HG03342 (cell line): ENCODE measurements around the gene MAML2.
A peak's percentile ranks its signal among the peaks of the same experiment; 100 is the strongest.

Experiments used
- ATAC-seq: cut with Tn5 transposase; IDR thresholded peaks from one replicate; pipeline ENCODE4 v1.9.1; 2021; ENCODE audit warnings: mild to moderate bottlenecking, moderate library complexity; ENCODE audit not compliant: unreplicated experiment

The MAML2 gene

GRCh38 chr11:96242971-96243647 lies 99.9 kb downstream of the MAML2 start:
- peak; percentile 93 for ATAC-seq

GRCh38 chr11:96242191-96242847 lies 100.7 kb downstream of the MAML2 start:
- no peak for ATAC-seq

DNA sequence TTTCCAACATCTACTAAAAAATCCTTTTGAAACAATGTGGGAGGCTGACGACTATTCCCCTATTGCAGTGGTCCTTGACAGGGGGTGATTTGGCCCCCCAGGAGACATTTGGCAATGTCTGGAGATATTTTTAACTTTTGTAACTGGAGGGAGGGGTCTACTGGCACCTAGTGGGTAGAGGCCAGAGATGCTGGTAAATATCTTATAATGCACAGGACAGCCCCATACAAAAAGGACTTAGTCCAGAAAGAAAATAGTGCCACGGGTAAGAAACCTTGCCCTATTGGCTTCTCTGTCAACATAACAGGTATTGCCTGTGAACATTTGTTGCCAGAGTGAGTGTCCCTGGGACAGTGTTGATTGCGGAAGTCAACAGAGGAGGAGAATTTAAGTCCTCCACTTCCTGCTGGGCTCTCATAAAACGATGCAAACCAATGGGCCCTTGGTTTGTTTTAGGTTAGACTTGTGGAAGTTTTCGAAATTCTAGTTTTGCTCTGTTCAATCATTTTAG lies 101.6 kb downstream of the MAML2 start:
- no peak for ATAC-seq

DNA sequence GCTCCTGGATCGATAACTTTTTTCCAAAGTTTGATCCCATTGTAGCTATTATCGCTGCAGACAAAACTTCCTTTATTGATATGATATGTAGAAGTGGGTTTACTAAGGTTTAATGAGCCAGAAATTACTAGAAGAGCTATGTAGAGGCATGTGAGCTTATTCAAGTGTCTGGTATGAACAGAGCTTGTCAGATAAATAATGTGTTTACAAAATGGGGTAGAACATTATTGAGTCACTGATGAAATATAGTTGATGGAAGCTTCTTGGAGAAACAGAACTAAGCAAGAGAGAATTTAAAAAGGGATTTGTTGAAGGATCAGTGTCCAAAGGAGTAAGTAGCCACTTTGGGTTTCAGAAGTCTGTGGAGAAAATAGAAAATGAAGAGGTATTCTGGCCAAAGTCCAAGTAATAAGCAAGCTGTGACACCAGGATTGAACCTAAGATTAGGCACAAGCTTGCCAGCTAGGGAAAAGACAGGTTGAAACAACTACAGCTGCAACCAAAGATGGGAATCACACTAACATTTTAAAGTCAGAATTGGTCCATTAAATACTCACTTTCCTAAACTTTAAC lies 104.3 kb downstream of the MAML2 start:
- no peak for ATAC-seq

DNA sequence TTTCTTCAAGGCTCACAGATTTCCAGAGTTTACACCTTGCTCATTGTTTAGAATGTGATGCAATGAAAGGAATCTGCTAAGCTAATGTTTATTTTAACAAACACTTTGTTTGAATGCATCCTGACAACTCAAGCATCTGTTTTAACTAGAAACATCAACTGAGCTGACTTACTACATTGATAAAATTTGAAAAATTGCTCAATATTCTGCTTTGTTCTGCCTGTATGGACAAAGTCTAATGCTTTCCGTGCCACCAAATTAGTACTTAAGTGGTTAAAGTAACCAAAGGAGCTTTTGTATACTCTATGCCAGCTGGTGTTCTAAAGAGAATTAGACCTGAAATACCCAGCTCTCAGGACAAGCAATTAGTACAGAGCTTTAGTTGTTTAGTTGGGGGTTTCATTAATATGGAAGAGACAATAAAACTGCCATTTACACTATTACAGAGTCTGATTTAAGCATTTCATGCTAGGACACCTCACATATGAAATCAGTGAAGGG lies 105.2 kb downstream of the MAML2 start:
- ATAC-seq: no peak

- peak; percentile 49 for ATAC-seq
These were observed 107.2 kb downstream of the MAML2 start for GRCh38 chr11:96235751-96236150.

- ATAC-seq: no peak
These were observed 108.0 kb downstream of the MAML2 start for GRCh38 chr11:96234866-96235441.

DNA sequence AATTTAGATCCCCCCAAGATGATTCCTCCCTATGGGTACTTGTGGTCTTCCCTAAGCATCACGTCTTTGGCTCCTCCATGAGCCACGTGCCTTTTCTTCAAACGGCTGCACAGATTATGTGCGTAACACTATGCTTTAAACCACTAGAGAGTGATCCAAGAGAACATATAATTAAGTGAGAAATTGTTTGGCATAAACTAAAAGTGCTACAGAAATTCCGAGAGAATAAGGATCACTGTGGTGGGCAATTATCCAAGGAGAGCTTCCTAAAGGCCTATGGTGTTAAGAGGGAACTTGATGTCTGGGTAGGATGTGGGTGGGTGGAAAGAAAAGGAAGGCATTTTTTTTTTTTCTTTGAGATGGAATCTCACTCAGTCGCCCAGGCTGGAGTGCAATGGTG lies 110.9 kb downstream of the MAML2 start:
- no peak for ATAC-seq

DNA sequence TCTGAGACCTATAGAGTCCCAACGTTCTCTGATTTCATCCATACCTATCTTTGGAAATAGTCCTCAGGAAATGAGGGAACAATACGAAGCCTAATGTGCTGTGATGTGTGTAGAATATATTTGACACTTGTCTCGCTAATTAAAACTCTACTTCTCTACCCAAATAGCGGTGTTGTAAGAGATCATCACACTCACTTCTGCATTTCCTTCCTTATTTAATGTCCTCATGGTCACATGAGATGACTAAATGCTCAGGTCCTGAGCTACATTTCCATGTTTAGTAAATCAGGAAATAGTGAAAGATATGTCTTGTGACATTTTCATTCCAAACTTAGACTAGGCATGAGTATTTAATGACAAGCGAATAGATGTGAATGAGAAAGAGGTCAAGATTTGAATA lies 112.3 kb downstream of the MAML2 start:
- no peak for ATAC-seq

- ATAC-seq: no peak
These were observed 113.5 kb downstream of the MAML2 start for GRCh38 chr11:96229354-96229977.

- ATAC-seq: no peak
These were observed 114.1 kb downstream of the MAML2 start for GRCh38 chr11:96228910-96229309.

- no peak for ATAC-seq
These were observed 114.5 kb downstream of the MAML2 start for GRCh38 chr11:96228473-96228891.

DNA sequence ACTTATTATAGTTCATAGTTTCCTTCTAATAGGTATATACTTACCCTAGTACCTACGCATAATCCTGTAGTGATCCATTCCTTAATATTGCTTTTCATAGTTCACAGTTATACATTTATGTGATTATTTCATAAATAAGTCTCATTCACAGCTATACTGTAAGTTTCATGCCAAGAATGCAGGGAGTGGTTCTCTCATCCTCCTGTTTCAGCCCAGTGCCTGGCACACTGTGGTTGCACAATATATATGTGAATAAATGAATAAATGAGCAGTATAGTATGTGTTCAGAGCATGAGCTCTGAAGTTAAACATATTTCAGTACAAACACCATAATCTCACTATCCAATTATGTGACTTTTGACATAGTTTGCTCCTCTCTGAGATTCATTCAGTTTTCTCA lies 115.8 kb downstream of the MAML2 start:
- ATAC-seq: no peak

- ATAC-seq: no peak
These were observed 119.9 kb downstream of the MAML2 start for GRCh38 chr11:96223083-96223482.

GRCh38 chr11:96222102-96222501 lies 120.9 kb downstream of the MAML2 start:
- no peak for ATAC-seq

- ATAC-seq: no peak
These were observed 121.5 kb downstream of the MAML2 start for GRCh38 chr11:96221244-96222070.

GRCh38 chr11:96219981-96220623 lies 122.9 kb downstream of the MAML2 start:
- ATAC-seq: no peak

- no peak for ATAC-seq
These were observed 124.1 kb downstream of the MAML2 start for GRCh38 chr11:96218901-96219300.

DNA sequence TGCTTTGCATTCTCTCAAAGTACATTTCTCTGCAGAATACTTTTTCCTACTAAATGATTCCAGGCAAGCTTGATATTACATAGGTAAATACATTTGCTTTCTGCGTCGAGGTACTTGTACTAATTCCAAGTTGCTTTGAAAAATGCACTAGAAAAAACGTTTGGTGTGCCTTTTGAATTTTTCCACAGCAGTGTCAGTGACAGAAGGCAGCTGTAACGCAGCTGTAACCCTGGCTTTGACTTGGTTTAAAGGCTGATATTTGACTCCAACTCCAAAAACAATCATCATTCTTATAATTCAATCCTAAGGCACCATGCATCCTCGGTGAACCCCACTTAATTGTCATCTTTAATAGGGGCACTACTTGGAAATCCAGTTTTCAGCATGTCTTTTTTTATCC lies 125.0 kb downstream of the MAML2 start:
- ATAC-seq: no peak

DNA sequence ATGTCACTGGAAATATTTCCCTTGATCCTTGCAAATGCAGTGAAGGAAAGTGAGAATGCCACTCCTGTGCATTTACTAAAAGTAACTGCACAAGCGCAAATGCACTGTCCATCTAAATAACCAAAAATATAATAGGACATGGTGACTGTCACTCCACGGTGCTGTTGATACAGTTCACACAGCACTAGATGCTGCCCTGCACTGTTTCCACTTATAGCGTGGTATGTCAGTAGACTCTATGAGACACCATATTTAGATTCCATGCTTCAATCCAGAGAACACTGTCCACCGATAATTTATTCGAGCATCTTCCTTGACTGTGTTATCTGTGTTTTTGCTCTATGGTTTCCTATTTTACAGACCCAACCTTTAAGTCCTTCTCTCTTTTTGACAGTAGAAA lies 125.8 kb downstream of the MAML2 start:
- ATAC-seq: no peak
